H9 (cell line): Measurements from ENCODE around the gene UBAC2. TPM values are rescaled to one million over a fixed set of nuclear protein-coding genes. Genes with fewer than 3 reads are reported as not detected.

Source experiments
- DNase-seq: peaks from one replicate; pipeline ENCODE4 v3.0.0-alpha.2; 2017
- H2AFZ ChIP-seq: one replicate; pipeline ENCODE4 v1.6.1; 2013; ENCODE audit warnings: mild to moderate bottlenecking, low read length, control low read depth, moderate library complexity
- H2AK5ac ChIP-seq: 2 replicates; pipeline ENCODE4 v1.6.1; 2013; ENCODE audit warnings: low read length, control low read depth, mixed read lengths; ENCODE audit not compliant: insufficient read length
- H2BK120ac ChIP-seq: one replicate; pipeline ENCODE4 v1.6.1; 2013; ENCODE audit warnings: low read depth, mild to moderate bottlenecking, low read length, control low read depth, inconsistent platforms; ENCODE audit not compliant: poor library complexity, severe bottlenecking
- H2BK12ac ChIP-seq: 2 replicates; pipeline ENCODE4 v1.6.1; 2013; ENCODE audit warnings: low read length, control low read depth, mixed read lengths, low read depth; ENCODE audit not compliant: insufficient read length
- H2BK15ac ChIP-seq: 2 replicates; pipeline ENCODE4 v1.6.1; 2013; ENCODE audit warnings: low read depth, low read length, control low read depth
- H2BK20ac ChIP-seq: one replicate; pipeline ENCODE4 v1.6.1; 2013; ENCODE audit warnings: low read depth, mild to moderate bottlenecking, low read length, control low read depth, inconsistent platforms; ENCODE audit not compliant: poor library complexity, severe bottlenecking
- H2BK5ac ChIP-seq: 2 replicates; pipeline ENCODE4 v1.6.1; 2013; ENCODE audit warnings: low read length, control low read depth, mixed read lengths; ENCODE audit not compliant: insufficient read length
- H3K14ac ChIP-seq: 2 replicates; pipeline ENCODE4 v1.6.1; 2013; ENCODE audit warnings: low read length, control low read depth; ENCODE audit not compliant: insufficient read depth
- H3K18ac ChIP-seq: 2 replicates; pipeline ENCODE4 v1.6.1; 2013; ENCODE audit warnings: low read depth, mild to moderate bottlenecking, mixed read lengths, low read length, control low read depth; ENCODE audit not compliant: insufficient read length
- H3K23ac ChIP-seq: 2 replicates; pipeline ENCODE4 v1.6.1; 2013; ENCODE audit warnings: low read length, control low read depth, mixed read lengths, low read depth; ENCODE audit not compliant: insufficient read length
- H3K23me2 ChIP-seq: 2 replicates; pipeline ENCODE4 v1.6.1; 2013; ENCODE audit warnings: low read depth, mild to moderate bottlenecking, mixed read lengths, low read length, control low read depth; ENCODE audit not compliant: insufficient read length, poor library complexity, severe bottlenecking
- H3K27ac ChIP-seq: 2 replicates; pipeline ENCODE4 v1.5.1; 2013; ENCODE audit warnings: low read length, control low read depth, mixed read lengths, low read depth; ENCODE audit not compliant: insufficient read length
- H3K27me3 ChIP-seq: 2 replicates; pipeline ENCODE4 v1.6.1; 2013; ENCODE audit warnings: low read length, control low read depth, inconsistent platforms; ENCODE audit not compliant: insufficient read depth
- H3K4ac ChIP-seq: 2 replicates; pipeline ENCODE4 v1.6.1; 2013; ENCODE audit warnings: low read depth, mild to moderate bottlenecking, control low read depth, inconsistent platforms, low read length, moderate library complexity
- H3K4me1 ChIP-seq: 2 replicates; pipeline ENCODE4 v1.6.1; 2013; ENCODE audit warnings: low read length, control low read depth, inconsistent platforms; ENCODE audit not compliant: insufficient read depth
- H3K4me2 ChIP-seq: 2 replicates; pipeline ENCODE4 v1.6.1; 2013; ENCODE audit warnings: low read length, control low read depth, mixed read lengths; ENCODE audit not compliant: insufficient read length, insufficient read depth
- H3K56ac ChIP-seq: 2 replicates; pipeline ENCODE4 v1.6.1; 2013; ENCODE audit warnings: low read depth, mild to moderate bottlenecking, mixed read lengths, low read length, control low read depth; ENCODE audit not compliant: insufficient read length
- H3K79me1 ChIP-seq: 2 replicates; pipeline ENCODE4 v1.6.1; 2013; ENCODE audit warnings: low read depth, mild to moderate bottlenecking, moderate library complexity, low read length, control low read depth, inconsistent platforms; ENCODE audit not compliant: insufficient read depth, poor library complexity, severe bottlenecking
- H3K79me2 ChIP-seq: 2 replicates; pipeline ENCODE4 v1.6.1; 2013; ENCODE audit warnings: low read length, control low read depth, inconsistent platforms; ENCODE audit not compliant: insufficient read depth
- H3K9ac ChIP-seq: 2 replicates; pipeline ENCODE4 v1.6.1; 2013; ENCODE audit warnings: low read length, control low read depth, mixed read lengths; ENCODE audit not compliant: insufficient read length; ENCODE audit errors: extremely low read depth
- H3K9me3 ChIP-seq: one replicate; pipeline ENCODE4 v1.6.1; 2013; ENCODE audit warnings: low read depth, low read length, inconsistent platforms; ENCODE audit not compliant: control insufficient read depth
- H3T11ph ChIP-seq: one replicate; pipeline ENCODE4 v1.6.1; 2013; ENCODE audit warnings: mild to moderate bottlenecking, low read length, control low read depth, inconsistent platforms
- H4K20me1 ChIP-seq: one replicate; pipeline ENCODE4 v1.6.1; 2013; ENCODE audit not compliant: control insufficient read depth, insufficient read length, insufficient read depth
- H4K5ac ChIP-seq: 2 replicates; pipeline ENCODE4 v1.6.1; 2013; ENCODE audit warnings: low read depth, mild to moderate bottlenecking, mixed read lengths, low read length, control low read depth; ENCODE audit not compliant: insufficient read length
- H4K8ac ChIP-seq: replicated peaks from 2 replicates; pipeline ENCODE4 v1.6.1; 2013; ENCODE audit warnings: low read length, control low read depth, mixed read lengths, low read depth; ENCODE audit not compliant: insufficient read length
- H4K91ac ChIP-seq: 2 replicates; pipeline ENCODE4 v1.6.1; 2013; ENCODE audit warnings: low read depth, mild to moderate bottlenecking, moderate library complexity, mixed read lengths, low read length, control low read depth; ENCODE audit not compliant: insufficient read length
- H3K27ac Mint-ChIP-seq, 3 experiments: 2 replicates in 2 of 3; 3 replicates in 1 of 3; pipeline ENCODE4 v1.8.0; 2020 to 2021; ENCODE audit warnings: mixed read lengths in 3 of 3, mild to moderate bottlenecking in 1 of 3, moderate library complexity in 1 of 3
- H3K27me3 Mint-ChIP-seq: 2 replicates; pipeline ENCODE4 v1.8.0; 2021; ENCODE audit warnings: low read depth, mild to moderate bottlenecking, moderate library complexity, mixed read lengths
- H3K36me3 Mint-ChIP-seq, 3 experiments: 2 replicates in 2 of 3; 3 replicates in 1 of 3; pipeline ENCODE4 v1.8.0; 2020 to 2021; ENCODE audit warnings: low read depth in 3 of 3, mixed read lengths in 3 of 3; ENCODE audit not compliant: insufficient read depth in 1 of 3
- H3K4me1 Mint-ChIP-seq, 2 experiments: 2 replicates each; pipeline ENCODE4 v1.8.0; 2020; ENCODE audit warnings: mixed read lengths in 2 of 2
- H3K4me3 Mint-ChIP-seq, 2 experiments: 2 replicates in 1 of 2; 3 replicates in 1 of 2; pipeline ENCODE4 v1.8.0; 2020 to 2021; ENCODE audit warnings: mild to moderate bottlenecking in 2 of 2, mixed read lengths in 2 of 2, moderate library complexity in 1 of 2
- H3K9me3 Mint-ChIP-seq, 2 experiments: 2 replicates in 1 of 2; 3 replicates in 1 of 2; pipeline ENCODE4 v1.8.0; 2020; ENCODE audit warnings: mild to moderate bottlenecking in 2 of 2, mixed read lengths in 2 of 2, moderate library complexity in 1 of 2
- WGBS: extraction: QIAGEN DNeasy Blood & Tissue Kit; methylation state at CpG from one replicate; pipeline ENCODE4 v1.1.7; 2013; ENCODE audit warnings: missing lambda C conversion rate, low lambda C conversion rate, mixed read lengths; ENCODE audit not compliant: insufficient read length; ENCODE audit errors: extremely low coverage; 5-methylcytosine and 5-hydroxymethylcytosine counted together
- total RNA-seq: library from RNA; stranded (reverse); gene quantifications from 2 replicates; pipeline ENCODE4 v1.2.1, GENCODE V29; 2021
- TF ChIP-seq, protein P1 (sequence below): fragments of 200-600 bp; sonication (generic); conservative IDR thresholded peaks from 3 replicates; pipeline ENCODE4 v1.8.0; 2021; ENCODE audit warnings: antibody characterized with exemption, mild to moderate bottlenecking

Gene UBAC2
- total RNA-seq, 1 experiment from 2014 or later = 52.3 TPM

DNA sequence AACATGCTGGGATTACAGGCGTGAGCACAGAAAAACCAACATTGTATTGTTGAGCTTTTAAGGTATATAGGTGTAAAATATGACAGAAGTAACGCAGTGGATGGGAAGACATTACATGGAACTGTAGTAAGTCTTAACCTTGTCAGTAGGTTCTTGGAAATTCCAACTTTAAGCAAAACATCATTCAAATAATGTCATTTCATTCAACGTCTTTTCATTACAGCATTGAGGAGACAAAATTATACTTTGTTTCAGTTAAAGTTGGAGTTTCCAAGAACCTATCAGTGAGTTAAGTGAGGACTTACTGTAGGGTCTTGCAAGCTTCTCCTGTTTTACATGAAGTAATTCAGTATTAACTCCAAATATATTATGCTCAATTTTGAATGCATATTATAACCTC is 133.6 kb downstream of the UBAC2 start:
- Mint-ChIP-seq H3K36me3 (peaks cover under 1 to 4% (median 3%) of the 10 kb centered on the region in 3 experiments; a peak in 4 of 7 replicates), H3K27me3 (no peaks in the 10 kb centered on the region), H3K27ac (no peak overlapping the region), H3K4me3 (no peak overlapping the region), H3K9me3 (no peaks in the 10 kb centered on the region), H3K4me1 (peaks cover 7 to 10% of the 10 kb centered on the region in 2 experiments)
- no CpG with 5 or more reads among the region's 3 CpGs for WGBS
- TF ChIP-seq, protein P1, sequence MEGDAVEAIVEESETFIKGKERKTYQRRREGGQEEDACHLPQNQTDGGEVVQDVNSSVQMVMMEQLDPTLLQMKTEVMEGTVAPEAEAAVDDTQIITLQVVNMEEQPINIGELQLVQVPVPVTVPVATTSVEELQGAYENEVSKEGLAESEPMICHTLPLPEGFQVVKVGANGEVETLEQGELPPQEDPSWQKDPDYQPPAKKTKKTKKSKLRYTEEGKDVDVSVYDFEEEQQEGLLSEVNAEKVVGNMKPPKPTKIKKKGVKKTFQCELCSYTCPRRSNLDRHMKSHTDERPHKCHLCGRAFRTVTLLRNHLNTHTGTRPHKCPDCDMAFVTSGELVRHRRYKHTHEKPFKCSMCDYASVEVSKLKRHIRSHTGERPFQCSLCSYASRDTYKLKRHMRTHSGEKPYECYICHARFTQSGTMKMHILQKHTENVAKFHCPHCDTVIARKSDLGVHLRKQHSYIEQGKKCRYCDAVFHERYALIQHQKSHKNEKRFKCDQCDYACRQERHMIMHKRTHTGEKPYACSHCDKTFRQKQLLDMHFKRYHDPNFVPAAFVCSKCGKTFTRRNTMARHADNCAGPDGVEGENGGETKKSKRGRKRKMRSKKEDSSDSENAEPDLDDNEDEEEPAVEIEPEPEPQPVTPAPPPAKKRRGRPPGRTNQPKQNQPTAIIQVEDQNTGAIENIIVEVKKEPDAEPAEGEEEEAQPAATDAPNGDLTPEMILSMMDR = no peak
- Histone ChIP-seq H3K9me3 (no peaks in the 10 kb centered on the region), H2BK20ac (no peak overlapping the region), H3K56ac (no peak overlapping the region), H3K4me2 (no peak overlapping the region), H3K23me2 (no peaks in the 10 kb centered on the region), H3K18ac (no peak overlapping the region), H4K5ac (no peak overlapping the region), H3K79me1 (no peaks in the 10 kb centered on the region), H4K91ac (no peak overlapping the region), H3T11ph (no peak overlapping the region), H2BK12ac (no peak overlapping the region), H3K14ac (no peak overlapping the region), H2BK120ac (no peak overlapping the region), H3K4ac (no peak overlapping the region), H3K27ac (no peak overlapping the region), H3K27me3 (no peaks in the 10 kb centered on the region), H2BK5ac (no peak overlapping the region), H4K20me1 (no peaks in the 10 kb centered on the region), H3K23ac (no peak overlapping the region), H3K9ac (no peak overlapping the region), H2BK15ac (no peak overlapping the region), H3K4me1 (peaks cover 2% of the 10 kb centered on the region; the same call in 1 of the 2 replicates), H3K79me2 (no peaks in the 10 kb centered on the region), H2AK5ac (no peak overlapping the region), H2AFZ (no peak overlapping the region), H4K8ac (no peak overlapping the region)
- DNase-seq = no peak
